Prostate gland (tissue), 2 donors: ENCODE measurements around the gene NOS1AP.

ENCODE experiments used
- POLR2A ChIP-seq: fragments of 450-650 bp; IDR thresholded peaks from one replicate; pipeline ENCODE4 v1.6.1; 2016; ENCODE audit warnings: antibody characterized with exemption, mild to moderate bottlenecking
- POLR2AphosphoS5 ChIP-seq: sonication (generic); formaldehyde crosslinking; IDR thresholded peaks from one replicate; pipeline ENCODE4 v1.6.1; 2017; ENCODE audit warnings: antibody characterized with exemption
- TF ChIP-seq, protein P1 (sequence below), 4 experiments: fragments of 200-600 bp in 2 of 4; fragments of 450-650 bp in 2 of 4; sonication (generic) in 2 of 4; IDR thresholded peaks; 1 replicate in 3 of 4; 2 replicates in 1 of 4; pipeline ENCODE4 v1.5.1; 2016 to 2019; ENCODE audit warnings: antibody characterized with exemption in 4 of 4, mild to moderate bottlenecking in 2 of 4, moderate library complexity in 2 of 4

DNA sequence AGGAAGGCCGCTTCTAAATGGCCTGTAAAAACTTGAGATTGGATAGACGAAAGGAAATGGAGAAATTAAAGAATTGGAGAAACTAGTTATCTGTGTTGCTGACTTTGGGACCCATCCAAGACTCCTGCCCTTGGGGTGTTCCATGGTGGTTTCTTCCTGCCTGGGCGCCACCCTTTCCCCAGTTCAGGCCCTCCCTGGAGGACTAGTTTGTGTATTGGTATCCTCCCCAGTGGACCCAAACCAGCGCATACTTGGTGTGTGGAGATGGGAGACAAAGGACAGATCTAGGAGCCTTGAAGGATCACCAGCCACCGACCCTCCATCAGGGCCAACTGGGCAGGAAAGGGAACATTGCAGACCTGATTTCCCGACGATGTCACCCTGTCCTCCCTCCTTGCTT, 300.1 kb downstream of the NOS1AP start:
- TF ChIP-seq, protein P1, sequence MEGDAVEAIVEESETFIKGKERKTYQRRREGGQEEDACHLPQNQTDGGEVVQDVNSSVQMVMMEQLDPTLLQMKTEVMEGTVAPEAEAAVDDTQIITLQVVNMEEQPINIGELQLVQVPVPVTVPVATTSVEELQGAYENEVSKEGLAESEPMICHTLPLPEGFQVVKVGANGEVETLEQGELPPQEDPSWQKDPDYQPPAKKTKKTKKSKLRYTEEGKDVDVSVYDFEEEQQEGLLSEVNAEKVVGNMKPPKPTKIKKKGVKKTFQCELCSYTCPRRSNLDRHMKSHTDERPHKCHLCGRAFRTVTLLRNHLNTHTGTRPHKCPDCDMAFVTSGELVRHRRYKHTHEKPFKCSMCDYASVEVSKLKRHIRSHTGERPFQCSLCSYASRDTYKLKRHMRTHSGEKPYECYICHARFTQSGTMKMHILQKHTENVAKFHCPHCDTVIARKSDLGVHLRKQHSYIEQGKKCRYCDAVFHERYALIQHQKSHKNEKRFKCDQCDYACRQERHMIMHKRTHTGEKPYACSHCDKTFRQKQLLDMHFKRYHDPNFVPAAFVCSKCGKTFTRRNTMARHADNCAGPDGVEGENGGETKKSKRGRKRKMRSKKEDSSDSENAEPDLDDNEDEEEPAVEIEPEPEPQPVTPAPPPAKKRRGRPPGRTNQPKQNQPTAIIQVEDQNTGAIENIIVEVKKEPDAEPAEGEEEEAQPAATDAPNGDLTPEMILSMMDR (IDR thresholded peaks at IDR 0.05), result no peak
- TF ChIP-seq POLR2A (no peak), POLR2AphosphoS5 (no peak)
